Activated CD8-positive, alpha-beta memory T cell treated with anti-CD3 and anti-CD28 coated beads, Interleukin-2, amount 50 U/mL, for 1 hour (primary cell): ENCODE results near the gene HCRTR2.
"Not testable (repeated sequence)": the region's sequence is repeated elsewhere in the genome, so short reads cannot be mapped to it uniquely, and the experiment has no call there.

Experiments used
- DNase-seq: peaks from one replicate; pipeline ENCODE4 v3.0.0-alpha.2; 2020; ENCODE audit errors: extremely low read depth

The HCRTR2 gene

DNA sequence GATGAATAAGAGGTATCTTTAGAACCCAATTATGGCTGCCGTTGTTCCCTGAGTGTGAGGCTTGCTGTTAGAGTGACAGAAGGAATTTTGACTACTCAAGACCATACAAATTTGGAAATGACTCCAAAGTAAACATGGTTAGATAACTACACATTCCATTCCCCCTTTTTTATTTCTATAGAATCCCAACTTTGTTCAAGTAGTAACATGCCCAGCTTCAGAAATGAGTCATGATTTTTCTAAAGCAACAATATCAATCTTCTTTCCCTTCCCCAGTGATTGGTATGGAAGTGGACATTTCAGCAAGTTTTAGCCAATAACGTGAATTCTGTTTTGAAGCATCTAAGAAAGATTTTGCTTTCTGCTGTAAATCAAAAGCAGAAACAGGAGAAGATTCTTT, 37.8 kb downstream of the HCRTR2 start:
- no peak for DNase-seq

GRCh38 chr6:55220961-55221360, 46.6 kb downstream of the HCRTR2 start:
- no peak for DNase-seq

GRCh38 chr6:55227862-55228261, 53.5 kb downstream of the HCRTR2 start:
- no peak for DNase-seq

DNA sequence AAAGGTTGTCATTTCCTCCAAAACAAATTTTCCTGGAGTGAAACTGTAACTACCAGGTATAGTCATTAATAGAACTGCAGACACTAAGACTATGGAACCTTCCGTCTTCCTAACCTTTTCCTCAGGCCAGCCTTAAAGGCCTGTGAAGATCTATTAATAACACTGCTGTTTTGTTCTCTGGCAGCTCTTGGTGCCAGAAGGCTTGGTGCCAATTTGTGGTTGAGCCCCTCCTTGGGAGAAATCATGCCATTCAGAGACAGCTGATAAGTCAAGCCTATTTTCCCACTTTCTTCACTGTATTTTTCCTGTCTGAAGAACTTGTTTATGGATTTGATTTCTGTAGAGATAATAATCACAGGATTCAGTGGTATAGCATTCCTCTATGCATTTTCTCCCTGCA, 64.8 kb downstream of the HCRTR2 start:
- no peak for DNase-seq

DNA sequence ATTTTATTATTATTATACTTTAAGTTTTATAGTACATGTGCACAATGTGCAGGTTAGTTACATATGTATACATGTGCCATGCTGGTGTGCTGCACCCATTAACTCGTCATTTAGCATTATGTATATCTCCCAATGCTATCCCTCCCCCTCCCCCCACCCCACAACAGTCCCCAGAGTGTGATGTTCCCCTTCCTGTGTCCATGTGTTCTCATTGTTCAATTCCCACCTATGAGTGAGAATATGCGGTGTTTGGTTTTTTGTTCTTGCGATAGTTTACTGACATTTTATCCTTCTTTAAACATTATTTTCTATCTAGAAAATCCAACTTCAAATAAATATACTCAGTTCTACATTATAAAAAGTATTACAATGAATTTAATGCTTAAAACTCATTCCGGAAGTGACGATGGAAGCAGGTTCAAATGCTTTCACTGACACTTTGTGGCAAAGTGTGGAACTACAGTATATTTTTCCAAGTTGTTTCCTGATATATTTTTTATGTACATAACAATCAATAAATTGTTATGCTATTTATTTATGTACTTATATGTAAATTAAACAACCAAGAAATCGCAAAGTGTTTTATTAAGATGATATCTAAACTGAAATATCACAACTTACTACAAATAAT, 66.8 kb downstream of the HCRTR2 start:
- DNase-seq = not testable (repeated sequence)

GRCh38 chr6:55250400-55250799, 76.1 kb downstream of the HCRTR2 start:
- DNase-seq = no peak

- no peak for DNase-seq
Measured at GRCh38 chr6:55255113-55255512, 80.8 kb downstream of the HCRTR2 start.

- DNase-seq = no peak
Measured at GRCh38 chr6:55260181-55260580, 85.9 kb downstream of the HCRTR2 start.

DNA sequence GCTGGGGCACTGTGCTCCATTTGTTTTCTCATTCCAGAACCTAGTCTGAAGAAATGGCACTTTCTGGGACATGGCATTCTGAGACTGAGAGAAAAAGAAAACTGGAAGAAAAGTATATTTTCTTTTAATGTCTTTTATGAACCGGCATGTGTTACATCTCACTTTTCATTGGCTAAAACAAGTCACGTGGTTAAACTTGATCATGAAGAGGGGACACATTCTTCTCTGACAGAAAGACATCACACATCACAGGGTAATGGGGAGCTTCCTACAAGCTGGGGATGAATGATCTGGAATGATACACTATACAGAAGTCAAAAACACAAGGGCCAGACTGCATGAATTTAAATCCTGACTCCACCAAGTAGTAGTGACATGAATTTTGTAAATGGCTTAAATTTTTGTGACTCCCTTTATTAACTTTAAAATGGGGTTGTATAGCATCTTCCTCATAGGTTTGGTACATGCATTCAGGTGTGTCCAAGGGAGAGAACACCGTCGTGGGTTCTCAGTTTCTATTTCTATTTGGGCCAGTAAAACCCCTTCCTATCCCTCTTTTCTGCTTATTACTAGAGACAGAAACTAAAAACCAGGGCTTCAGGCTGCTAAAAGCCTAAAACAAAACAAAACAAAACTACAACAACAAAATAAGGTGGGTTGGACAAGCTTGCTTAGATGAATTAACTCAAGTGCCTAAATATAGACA, 91.2 kb downstream of the HCRTR2 start:
- no peak for DNase-seq

GRCh38 chr6:55266896-55267295, 92.6 kb downstream of the HCRTR2 start:
- DNase-seq = no peak

- no peak for DNase-seq
Measured at GRCh38 chr6:55276745-55277530, 102.6 kb downstream of the HCRTR2 start.

DNA sequence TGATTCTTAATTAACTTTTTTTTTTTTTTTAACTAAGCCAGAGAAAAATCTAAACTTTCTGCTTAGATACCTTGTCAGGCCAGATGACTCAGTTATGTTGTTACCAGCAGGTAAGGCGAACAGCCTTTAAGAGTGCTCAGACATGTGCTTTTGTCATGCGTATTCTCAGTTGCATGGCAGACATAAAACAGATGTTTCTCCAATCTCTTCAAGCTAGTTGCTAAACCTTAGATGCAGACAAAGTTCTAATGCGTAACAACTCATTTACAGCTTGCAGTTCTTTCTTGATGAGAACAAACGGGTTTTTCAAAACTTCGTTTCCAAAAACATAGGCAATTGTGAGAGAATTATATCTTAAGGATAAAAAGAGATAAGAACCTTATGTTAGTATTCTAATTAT, 103.3 kb downstream of the HCRTR2 start:
- DNase-seq = no peak

- DNase-seq = no peak
Measured at GRCh38 chr6:55281215-55281614, 106.9 kb downstream of the HCRTR2 start.

GRCh38 chr6:55282115-55282514, 107.8 kb downstream of the HCRTR2 start:
- DNase-seq = no peak

- no peak for DNase-seq
Measured at GRCh38 chr6:55286824-55287223, 112.5 kb downstream of the HCRTR2 start.

- DNase-seq = no peak
Measured at GRCh38 chr6:55290736-55291135, 116.4 kb downstream of the HCRTR2 start.

GRCh38 chr6:55293116-55293515, 118.8 kb downstream of the HCRTR2 start:
- no peak for DNase-seq

- DNase-seq = not testable (repeated sequence)
Measured at GRCh38 chr6:55297214-55297613, 122.9 kb downstream of the HCRTR2 start.

- no peak for DNase-seq
Measured at GRCh38 chr6:55299286-55299985, 125.1 kb downstream of the HCRTR2 start.

DNA sequence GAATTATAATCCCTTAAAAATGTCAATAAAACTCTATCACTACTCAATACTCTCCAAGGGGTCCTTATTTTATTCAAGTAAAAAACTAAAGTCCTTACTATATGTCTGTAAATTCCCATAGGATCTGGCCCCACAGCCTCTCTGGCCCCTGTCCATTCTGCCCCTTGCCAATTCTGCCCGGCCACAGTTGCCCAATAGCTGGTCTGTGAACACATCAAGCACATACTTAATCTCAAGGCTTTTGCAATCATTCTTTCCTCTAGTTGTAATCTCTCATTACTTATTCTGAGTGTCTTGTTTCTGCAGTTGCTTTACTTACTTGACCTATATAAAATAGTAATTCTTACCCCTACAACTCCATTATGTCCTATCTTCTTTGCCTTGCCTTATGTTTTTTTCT, 130.4 kb downstream of the HCRTR2 start:
- DNase-seq = no peak

DNA sequence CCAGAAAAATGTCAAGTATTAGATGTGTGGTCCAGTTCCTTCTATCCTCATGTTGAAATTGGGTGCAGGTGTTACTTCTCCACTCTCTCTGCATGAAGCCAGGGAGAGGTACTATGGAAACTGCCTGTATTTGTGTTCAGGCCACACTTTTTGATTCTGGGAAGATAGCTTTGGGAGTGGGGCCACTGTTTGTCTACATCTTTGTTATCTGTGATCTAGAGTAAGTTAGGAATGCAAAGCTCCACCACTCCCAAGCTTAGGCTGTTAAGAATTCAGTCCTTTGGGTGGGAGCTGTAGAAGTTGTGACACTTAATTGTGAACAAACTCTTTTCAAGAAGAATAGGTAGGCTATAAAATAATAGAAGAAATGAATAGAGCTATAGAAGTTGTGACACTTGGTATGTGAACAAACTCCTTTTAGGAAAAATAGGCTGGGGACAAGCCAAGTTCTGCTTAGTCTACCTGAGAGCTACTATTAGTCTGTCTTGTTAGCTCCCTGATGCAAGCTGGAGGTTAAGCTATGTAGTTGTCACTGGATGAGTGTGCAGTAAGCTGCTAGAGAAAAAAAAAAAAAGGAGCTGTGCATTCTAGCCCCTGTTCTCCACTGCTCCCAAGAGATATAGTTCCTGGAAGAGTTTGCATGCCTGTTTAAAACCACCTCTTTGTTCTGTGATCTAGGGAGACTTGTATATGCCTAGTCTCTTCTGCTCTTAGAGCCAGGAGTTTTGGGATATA, 145.8 kb downstream of the HCRTR2 start:
- no peak for DNase-seq

- no peak for DNase-seq
Measured at GRCh38 chr6:55320696-55321086, 146.4 kb downstream of the HCRTR2 start.
